HG03064 (cell line): ENCODE measurements around the gene EPRS1.

Experiments used
- ATAC-seq: cut with Tn5 transposase; IDR thresholded peaks from one replicate; pipeline ENCODE4 v1.9.1; 2021; ENCODE audit warnings: low read depth; ENCODE audit not compliant: unreplicated experiment

The EPRS1 gene

DNA sequence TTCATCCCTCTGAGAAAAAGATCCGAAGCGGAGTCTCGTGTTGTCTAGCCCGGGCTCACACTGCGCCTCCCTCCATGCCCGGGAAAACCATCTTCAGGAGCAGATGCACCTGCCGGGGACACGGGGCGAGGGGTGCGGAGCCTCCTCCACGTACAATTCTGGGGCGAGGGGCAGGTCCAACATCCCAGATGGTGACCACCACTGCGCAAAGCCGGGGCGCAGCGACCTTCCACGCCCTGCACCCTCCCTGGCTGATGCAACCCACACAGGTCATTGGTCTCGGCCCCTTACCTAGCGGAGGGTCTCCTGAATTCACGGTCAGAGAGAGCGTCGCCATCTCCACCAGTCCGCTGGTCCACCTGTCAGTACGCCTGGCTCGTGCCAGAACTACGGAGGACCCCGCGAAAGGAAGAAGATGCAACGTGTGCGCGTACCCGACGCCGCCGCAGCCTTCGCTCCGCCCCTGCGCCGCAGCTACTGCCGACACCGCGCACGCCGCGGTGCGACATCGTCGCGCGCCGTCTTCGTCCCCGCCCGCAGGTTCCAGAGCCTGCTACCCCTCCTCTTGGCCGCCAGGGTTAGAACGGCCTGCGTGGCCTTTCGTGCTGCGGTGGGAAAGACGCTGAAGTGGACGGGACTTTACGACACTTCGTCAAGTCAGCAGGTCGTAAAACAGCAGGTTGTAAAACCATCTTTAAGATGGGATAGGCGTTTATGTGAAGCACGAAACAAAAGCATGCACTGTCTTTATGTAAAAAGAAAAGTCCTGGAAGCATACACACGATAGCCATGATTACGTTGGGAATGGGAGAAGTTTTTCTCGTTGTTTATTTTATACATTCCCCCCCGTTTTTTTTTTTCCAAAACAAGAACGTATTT, at the start of gene EPRS1:
TSS of gene EPRS1 (minus strand) at position 454 of the 879 bp plus-strand sequence. CDS start at position 337, 117 bp downstream.
- ATAC-seq, result peak; percentile 99

DNA sequence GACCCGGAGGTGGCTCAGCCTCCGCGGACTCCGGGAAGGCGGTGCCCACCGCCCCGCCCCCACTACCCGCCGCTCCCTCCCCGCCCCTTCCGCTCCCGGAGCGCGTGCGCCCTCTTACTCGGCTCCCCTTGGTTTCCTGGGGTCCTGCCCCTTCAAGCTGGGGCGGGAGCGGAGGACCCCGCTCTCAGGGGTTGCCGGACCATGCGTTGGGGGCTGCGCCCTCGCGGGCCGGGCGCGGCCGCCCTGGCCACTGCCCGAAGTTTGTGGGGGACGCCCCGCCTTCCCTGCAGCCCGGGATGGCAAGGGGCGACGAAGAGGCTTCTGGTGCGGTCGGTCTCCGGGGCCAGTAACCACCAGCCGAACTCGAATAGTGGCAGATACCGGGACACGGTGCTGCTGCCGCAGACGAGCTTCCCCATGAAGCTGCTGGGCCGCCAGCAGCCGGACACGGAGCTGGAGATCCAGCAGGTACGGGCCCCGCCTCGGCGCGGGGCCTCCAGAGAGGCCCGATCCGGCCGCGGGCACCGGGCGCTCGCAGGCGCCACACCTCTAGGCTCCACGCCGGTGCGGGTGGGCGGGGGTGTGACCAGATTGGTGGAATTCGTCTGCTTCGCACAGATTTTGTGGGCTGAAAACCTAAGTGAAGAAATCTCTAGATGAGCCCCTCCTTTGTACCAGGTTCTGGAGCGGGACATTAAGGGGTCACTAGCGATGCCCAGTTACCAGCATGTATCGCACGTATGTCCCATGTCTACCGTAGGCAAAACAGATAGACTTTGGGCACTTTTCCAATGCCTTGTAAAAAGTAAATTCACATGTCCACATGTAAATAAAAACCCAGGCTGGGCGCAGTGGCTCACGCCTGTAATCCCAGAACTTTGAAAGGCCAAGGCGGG, 48.0 kb upstream of the EPRS1 start, which contains the start of gene IARS2:
TSS of gene IARS2 (plus strand) at position 117 of the 896 bp plus-strand sequence. CDS start at position 202, 85 bp downstream.
- ATAC-seq, result peak; percentile 55

DNA sequence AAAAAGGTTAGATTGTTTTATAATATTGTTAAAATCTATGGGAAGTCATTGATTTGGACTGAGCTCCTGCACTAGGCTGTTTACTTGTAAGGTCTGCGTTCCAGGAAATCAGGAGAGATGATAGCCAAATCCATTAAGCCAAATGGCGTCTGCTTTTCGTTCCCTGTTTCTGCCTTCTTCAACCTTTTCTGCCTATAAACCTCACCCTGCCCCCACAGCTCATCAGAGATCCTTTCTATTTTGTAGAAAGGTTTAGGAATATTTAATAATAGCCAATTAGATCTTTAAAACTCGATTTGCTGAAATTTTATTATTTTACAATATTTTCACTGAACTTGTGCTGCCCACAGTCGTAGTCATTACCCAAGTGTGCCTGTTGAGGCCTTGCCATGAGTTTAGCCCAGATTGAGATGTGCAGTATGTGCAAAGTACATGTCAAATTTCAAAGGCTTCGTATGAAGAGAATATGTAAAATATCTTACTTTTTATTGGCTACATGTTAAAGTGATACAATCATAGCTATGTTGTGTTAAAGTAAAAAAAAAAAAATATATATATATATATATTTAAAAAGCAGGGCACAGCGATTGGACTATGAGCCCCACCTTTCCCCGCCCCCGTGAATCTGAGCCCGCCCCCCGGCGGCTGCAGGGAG, 47.2 kb upstream of the EPRS1 start:
- ATAC-seq, result no peak

DNA sequence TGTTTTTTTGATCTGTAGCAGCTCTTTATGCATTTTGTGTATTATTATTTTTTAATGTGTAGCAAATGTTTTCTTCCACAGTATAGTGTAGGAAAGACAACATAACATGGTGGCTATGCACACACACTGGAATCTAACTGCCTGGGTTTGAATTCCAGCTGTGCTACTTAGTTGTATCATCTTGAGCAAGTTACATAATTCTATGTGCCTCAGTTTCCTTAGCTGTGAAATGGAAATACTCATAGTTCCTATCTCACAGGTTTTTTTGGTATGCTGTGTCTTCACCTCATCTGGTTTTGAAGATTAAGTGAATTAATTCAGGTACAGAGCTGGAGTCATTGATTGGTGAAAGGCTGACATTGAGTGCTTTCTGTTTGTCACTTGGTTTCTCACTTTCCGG, 46.4 kb upstream of the EPRS1 start:
- ATAC-seq, result no peak

DNA sequence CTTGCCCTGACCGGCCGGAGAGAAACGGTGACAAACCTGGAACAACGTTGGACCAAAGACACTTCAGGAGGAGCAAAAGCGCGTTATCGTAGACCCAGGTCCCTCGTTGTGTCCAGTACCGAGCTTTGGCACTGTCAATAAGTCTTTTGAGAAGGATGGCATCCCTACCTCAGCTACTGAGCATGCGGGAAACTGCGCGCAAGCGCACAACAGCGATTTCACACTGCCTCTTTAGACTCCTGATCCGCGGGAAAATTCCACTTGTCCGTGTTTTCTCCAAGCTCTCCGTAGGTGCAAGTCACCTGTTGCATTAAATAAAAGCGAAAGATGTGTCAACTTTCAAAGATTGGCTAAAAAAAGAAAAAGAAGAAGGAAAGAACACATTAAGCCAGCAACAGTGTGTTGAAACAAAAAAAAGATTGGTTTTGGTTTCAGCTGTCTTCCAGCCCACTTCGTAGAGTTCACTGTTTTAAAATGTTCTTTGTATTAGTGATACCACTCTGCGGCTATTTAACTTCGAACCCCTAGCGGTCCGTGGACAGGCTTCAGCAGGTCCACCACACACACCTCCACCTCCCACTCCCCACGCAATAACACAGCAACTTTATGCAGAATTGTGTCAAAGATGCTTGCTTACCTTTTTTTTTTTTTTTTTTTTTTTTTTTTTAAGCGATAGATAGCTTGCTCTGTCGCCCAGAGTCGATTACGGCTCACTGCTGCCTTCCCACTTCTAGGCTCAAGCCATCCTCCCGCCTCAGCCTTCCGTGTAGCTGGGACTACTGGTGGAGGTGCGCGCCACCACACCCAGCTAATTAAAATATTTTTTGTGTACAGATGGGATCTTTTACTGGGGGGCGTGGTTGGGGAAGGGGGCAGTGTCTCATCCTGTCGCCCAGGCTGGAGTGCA, 43.6 kb upstream of the EPRS1 start, which contains the start of gene BPNT1:
TSS of gene BPNT1 (minus strand) at position 139 of the 907 bp plus-strand sequence. CDS start 9,942 bp downstream, outside the sequence.
- peak; percentile 67 for ATAC-seq

DNA sequence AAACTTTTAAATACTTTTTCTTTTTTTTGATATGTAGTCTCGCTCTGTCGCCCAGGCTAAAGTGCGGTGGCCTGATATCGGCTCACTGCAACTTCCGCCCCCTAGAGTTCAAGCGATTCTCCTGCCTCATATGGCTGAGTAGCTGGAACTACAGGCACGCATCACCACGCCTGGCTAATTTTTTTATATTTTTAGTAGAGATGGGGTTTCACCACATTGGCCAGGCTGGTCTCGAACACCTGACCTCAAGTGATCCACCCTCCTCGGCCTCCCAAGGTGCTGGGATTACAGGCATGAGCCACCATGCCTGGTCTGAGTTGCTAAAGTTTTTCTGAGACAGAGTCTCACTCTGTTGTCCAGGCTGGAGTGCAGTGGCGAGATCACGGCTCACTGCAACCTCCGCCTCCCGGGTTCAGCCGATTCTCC, 40.0 kb upstream of the EPRS1 start:
- ATAC-seq, result peak; percentile 48

DNA sequence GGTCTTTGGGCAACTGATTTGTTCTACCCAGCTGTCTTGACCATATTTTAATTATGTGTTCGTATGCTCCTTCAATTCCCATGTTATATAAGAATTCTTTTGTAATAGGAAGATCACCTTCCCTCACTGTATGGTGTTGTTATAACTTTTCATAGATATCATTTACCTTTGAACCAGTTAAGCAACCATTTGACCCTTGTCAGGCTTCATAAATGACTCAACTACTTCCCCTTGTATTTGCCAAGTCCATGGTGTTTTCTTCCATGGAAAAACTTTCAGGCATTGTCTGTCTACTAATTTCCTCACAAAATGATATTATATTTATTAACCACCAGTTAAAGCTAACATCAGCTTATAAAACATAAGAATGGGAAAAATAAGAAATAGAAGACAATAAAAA, 38.2 kb upstream of the EPRS1 start:
- no peak for ATAC-seq

DNA sequence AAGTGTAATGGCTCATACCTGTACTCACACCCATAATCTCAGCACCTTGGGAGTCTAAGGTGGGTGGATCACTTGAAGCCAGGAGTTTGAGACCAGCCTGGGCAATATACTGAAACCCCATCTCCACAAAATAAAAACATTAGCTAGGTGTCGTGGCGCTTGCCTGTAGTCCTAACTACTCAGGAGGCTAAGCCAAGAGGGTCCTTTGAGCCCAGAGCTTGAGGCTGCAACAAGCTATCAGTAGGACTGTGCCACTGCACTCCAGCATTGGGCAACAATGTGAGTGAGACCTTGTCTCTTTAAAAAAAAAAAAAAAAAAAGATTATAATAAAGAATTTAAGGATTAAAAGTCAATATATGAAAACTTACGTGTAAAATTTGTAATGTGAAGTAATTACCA, 31.6 kb upstream of the EPRS1 start:
- ATAC-seq, result no peak

DNA sequence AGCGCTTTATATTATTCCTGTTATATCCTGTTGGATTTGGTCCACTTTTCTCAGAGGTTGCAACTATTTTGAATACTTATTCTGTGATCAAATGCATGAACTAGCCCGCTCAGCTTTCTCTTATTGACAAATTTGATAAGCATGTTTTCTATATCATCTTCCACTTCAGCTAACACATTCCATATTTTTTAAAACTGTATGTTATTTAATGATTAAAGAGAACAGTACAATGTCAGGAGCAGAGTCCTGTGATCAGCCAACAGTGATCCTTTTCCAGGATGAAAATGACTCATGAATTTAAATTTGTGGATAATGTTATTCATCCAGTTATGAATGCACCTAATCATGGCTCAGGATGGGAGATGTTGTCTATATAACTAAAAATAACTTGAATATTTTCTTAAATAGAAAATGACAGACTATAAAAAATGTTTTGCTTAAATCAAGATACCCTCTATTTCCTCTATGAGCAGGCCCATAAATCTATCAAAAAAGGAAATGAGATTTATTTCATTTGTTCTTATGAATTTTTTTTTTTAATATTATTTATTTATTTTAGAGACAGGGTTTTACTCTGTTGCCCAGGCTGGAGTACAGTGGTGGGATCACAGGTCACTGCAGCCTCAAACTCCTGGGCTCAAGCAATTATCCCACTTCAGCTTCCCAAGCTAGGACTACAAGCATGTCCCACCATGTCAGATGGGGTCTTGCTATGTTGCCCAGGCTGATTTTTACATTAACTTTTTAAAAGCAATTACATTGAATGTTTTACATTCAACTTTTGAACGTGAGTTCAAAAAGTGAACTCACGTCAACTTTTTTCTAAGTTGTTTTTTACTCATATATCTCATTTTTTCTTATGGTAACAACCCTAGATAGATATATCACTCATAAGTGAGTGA, 30.8 kb upstream of the EPRS1 start:
- ATAC-seq, result no peak

DNA sequence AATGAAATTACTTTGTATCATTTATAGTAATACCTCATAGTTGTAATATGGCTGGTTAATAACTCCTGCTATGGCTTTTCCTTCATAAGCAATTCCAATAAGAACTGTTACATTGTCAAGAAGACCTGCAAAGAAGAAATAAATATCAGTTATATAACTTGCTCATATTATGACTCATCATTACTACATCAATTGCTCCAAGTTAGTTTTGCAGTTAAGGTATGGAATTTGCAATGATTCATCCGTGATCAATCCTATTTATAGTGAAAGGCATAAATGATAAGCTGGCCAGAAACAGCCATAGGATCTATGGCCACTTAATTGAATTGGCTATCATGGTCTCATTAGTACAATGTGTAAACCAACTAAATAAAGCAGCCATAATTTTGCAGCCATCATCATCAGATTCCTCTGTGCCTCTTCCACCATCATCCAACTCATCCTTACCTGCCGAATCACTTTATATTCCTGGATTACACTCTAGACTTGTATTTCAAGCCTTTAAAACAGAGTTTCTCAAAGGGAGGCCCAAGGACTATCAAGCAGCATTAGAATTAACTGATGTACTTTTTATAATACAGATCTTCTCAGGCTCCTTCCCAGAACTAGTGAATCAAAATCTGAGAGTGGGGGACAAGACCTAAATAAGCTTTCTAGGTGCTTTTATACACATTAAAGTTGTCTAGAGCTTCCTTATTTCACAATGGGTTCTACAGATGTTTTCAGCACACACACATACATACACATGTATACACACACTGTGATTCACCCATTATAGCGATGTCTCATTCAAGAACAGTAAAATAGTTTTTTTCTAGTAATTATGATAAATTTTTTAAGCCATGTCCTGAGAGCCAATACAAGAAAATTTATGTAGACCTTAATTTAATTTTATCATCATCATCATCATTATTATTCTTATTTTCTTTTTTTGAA, 21.2 kb upstream of the EPRS1 start:
- no peak for ATAC-seq

DNA sequence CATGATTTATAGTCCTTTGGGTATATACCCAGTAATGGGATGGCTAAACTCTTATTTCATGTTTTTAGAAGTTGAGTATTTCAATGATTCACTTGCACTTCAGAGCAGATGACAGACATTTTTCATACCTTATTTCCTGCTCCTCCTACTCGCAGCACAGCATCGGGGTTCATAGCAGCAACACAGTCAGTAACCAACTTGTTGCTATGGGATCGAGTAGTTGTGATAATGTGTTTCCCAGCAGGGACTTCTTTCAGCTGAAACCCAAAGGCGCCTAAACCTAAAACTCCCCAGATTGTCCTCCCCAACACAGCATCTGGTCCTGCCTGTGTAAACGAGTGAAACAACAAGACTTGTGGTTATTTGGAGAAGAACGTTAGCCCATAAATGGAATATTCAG, 16.3 kb upstream of the EPRS1 start:
- ATAC-seq, result no peak

DNA sequence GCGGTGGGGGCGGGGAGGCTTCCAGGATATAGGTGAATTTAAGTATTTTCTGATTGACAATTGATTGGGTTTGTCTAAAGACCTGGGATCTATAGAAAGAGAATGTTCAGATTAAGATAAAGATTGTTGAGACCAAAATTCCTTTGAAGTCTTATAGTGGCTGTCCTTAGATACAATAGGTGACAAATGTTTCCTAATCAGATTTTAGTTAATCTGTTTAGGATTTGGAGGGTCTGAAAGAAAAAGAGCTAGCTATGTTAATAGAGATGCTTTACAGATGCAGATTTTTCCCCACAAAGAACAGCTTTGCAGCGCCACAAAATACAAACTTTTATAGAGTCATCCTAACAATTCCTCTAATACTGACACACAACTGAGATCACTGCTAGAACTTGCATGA, 14.6 kb upstream of the EPRS1 start:
- no peak for ATAC-seq

DNA sequence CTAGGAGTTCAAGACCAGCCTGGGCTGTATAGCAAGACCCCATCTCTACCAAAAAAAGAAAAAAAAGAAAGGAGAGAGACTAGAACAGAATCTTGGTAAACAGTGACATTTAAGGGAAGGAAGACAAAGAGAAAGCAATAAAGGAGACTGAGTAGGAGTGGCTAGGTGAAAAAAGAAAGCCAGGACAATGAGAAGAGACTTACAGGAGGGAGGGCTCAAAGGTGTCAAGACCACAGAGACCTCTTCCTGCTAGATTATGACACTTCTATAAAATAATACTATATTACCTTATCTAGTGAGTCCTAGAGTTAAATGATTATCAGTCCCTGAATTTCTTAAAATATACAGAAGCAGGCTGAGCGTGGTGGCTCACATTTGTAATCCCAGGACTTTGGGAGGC, 10.1 kb upstream of the EPRS1 start:
- ATAC-seq, result no peak

DNA sequence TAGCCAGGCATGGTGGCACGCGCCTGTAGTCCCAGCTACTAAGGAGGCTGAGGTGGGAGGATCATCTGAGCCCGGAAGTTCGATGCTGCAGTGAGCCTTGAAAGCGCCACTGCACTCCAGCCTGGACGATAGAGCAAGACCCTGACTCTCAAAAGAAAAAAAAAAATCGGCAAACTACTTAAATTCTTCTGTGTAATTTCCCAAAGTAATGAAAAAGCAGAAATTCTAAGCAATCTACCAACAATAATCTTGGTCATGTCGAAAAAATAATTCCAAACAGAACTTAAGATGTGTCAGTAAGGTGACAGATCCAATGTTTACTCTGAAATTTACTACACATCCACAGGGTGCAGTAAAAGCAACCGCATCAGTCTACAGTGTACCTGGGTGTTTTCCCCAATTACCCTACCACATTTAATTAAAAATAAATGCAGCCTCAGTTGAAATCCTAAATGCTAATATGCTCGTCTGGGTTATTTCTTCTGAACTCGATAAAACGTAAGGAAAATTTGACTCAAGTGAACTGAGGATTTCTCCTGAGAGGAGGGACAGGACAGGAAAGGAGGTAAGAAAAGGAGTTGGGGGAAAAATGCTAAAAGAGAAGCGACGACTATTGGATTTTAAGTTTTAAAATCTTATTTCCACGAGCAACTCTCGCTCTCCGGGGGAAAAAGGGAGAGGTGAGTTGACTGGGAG, 801 bp downstream of the EPRS1 start:
- no peak for ATAC-seq

DNA sequence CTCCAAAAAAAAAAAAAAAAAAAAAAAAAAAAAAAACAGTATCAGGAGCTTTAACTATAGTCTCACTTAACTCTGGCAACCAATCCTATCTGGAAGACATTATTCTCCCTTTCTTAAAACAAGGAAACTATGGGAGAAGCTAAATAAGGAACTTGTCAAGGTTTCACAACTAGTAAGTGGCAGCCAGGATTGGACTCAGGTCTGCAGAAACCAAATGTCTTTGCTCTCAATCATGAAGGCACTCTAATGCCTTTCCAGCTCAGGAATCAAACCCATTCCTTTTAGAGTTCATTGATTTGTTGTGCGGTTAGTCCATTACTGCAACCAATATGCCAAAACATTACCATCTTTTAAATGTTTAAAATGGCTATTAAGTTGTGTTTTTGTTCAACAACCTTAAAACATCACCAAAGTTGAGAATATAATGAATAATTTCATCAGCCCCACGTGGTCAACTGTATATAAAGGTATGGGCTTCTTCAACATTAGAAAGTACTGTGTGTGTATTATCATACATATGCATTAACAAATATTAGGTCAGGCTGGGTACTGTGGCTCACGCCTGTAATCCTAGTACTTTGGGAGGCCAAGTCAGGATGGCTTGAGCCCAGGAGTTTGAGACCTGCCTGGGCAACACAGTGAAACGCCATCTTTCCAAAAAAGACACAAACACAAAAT, 1.5 kb downstream of the EPRS1 start:
- ATAC-seq, result no peak

DNA sequence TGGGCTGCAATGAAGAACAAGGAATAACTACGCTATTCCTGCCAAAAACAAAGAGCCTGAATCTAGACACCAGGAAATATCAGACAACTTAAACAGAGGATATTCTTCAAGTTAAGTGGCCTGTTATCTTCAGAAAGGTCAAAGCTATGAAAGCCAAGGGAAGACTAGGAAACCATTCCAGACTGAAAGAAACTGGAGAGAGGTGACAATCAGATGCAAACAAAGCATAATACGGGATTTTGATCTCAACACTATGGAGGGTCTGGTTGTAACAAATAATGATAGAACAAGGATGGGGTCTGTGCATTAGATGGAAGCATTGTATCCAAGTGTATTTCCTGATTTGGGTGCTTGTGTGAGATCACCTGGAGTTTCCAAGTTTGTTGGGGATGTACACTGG, 2.7 kb downstream of the EPRS1 start:
- no peak for ATAC-seq
